IMR-90 (cell line): ENCODE measurements around the gene KCNQ5. TPM values are rescaled to one million over a fixed set of nuclear protein-coding genes. Genes with fewer than 3 reads are reported as not detected.

Experiments
- ATAC-seq: fragments of 200-7000 bp; cut with Tn5 transposase; 2 replicates; pipeline ENCODE4 v1.9.1; 2020; ENCODE audit warnings: low read depth, mild to moderate bottlenecking, moderate library complexity
- BruUV-seq: library from RNA; stranded (reverse); fragments of 400-500 nt; replicated peaks from 2 replicates; lab custom pipeline; 2021; lab: Mats Ljungman, UMichigan
- CTCF ChIA-PET: fragments of 300-600 bp; formaldehyde crosslinking; extraction: SDS; loops from one replicate; lab custom pipeline; 2021; ENCODE audit warnings: antibody characterized with exemption; lab: Yijun Ruan, JAX
- POLR2A ChIA-PET: fragments of 300-600 bp; sonication (Branson Sonifier 250); formaldehyde crosslinking; loops from one replicate; lab custom pipeline; 2022; ENCODE audit warnings: antibody characterized with exemption; ENCODE audit not compliant: unreplicated experiment; lab: Charles Lee
- DNase-seq: peaks from one replicate; pipeline ENCODE4 v3.0.0; 2013
- H2AFZ ChIP-seq: replicated peaks from 2 replicates; pipeline ENCODE3; 2013; ENCODE audit warnings: low read length, mild to moderate bottlenecking; ENCODE audit not compliant: poor library complexity
- H2AK5ac ChIP-seq: 2 replicates; pipeline ENCODE4 v1.6.1; 2013; ENCODE audit warnings: low read depth, low read length, inconsistent platforms
- H2AK9ac ChIP-seq: replicated peaks from 2 replicates; pipeline ENCODE3; 2013; ENCODE audit warnings: mild to moderate bottlenecking, low read depth, low read length, moderate library complexity; ENCODE audit not compliant: poor library complexity
- H2BK120ac ChIP-seq: 2 replicates; pipeline ENCODE4 v1.6.1; 2013; ENCODE audit warnings: low read depth, low read length, inconsistent platforms
- H2BK15ac ChIP-seq: 3 replicates; pipeline ENCODE4 v1.6.1; 2013; ENCODE audit warnings: low read depth, low read length, inconsistent platforms
- H2BK20ac ChIP-seq: 2 replicates; pipeline ENCODE4 v1.6.1; 2013; ENCODE audit warnings: low read depth, mild to moderate bottlenecking, inconsistent platforms, low read length, moderate library complexity
- H2BK5ac ChIP-seq: 2 replicates; pipeline ENCODE4 v1.6.1; 2013; ENCODE audit warnings: mild to moderate bottlenecking, low read depth, low read length, inconsistent platforms; ENCODE audit not compliant: poor library complexity, severe bottlenecking
- H3K14ac ChIP-seq: replicated peaks from 2 replicates; pipeline ENCODE4 v1.6.1; 2013; ENCODE audit warnings: low read depth, low read length, inconsistent platforms
- H3K18ac ChIP-seq: 2 replicates; pipeline ENCODE4 v1.6.1; 2013; ENCODE audit warnings: low read depth, low read length, control low read depth
- H3K23ac ChIP-seq: 2 replicates; pipeline ENCODE4 v1.6.1; 2013; ENCODE audit warnings: low read depth, low read length, inconsistent platforms
- H3K27ac ChIP-seq: 2 replicates; pipeline ENCODE4 v1.5.1; 2013; ENCODE audit warnings: mild to moderate bottlenecking, control low read depth, low read length; ENCODE audit not compliant: insufficient read depth
- H3K27me3 ChIP-seq: 2 replicates; pipeline ENCODE4 v1.6.1; 2013; ENCODE audit warnings: low read length; ENCODE audit not compliant: control insufficient read depth, insufficient read depth
- H3K36me3 ChIP-seq: 2 replicates; pipeline ENCODE4 v1.6.1; 2013; ENCODE audit warnings: low read length, mixed read lengths; ENCODE audit not compliant: control insufficient read depth, insufficient read depth
- H3K4ac ChIP-seq: 2 replicates; pipeline ENCODE4 v1.6.1; 2013; ENCODE audit warnings: low read depth, low read length, inconsistent platforms
- H3K4me1 ChIP-seq: 2 replicates; pipeline ENCODE4 v1.6.1; 2013; ENCODE audit warnings: low read length, mixed read lengths; ENCODE audit not compliant: control insufficient read depth, insufficient read depth
- H3K4me2 ChIP-seq: 2 replicates; pipeline ENCODE4 v1.6.1; 2013; ENCODE audit warnings: low read depth, mild to moderate bottlenecking, control low read depth, low read length, moderate library complexity
- H3K4me3 ChIP-seq: 2 replicates; pipeline ENCODE4 v1.5.1; 2013; ENCODE audit warnings: low read depth, mild to moderate bottlenecking, control low read depth, low read length, moderate library complexity; ENCODE audit not compliant: insufficient read depth
- H3K56ac ChIP-seq: 2 replicates; pipeline ENCODE4 v1.6.1; 2013; ENCODE audit warnings: low read length, inconsistent platforms; ENCODE audit not compliant: insufficient read depth; ENCODE audit errors: extremely low read depth
- H3K79me1 ChIP-seq, 2 experiments: 2 replicates each; pipeline ENCODE4 v1.6.1; 2013; ENCODE audit warnings: low read length in 2 of 2, inconsistent platforms in 1 of 2, low read depth in 1 of 2
- H3K9ac ChIP-seq: 2 replicates; pipeline ENCODE4 v1.6.1; 2013; ENCODE audit warnings: low read depth, low read length, control low read depth
- H3K9me1 ChIP-seq: 2 replicates; pipeline ENCODE4 v1.6.1; 2013; ENCODE audit warnings: low read length, inconsistent platforms; ENCODE audit not compliant: insufficient read depth
- H3K9me3 ChIP-seq: 2 replicates; pipeline ENCODE4 v1.6.1; 2013; ENCODE audit warnings: low read length; ENCODE audit not compliant: control insufficient read depth, insufficient read depth
- H4K20me1 ChIP-seq: 2 replicates; pipeline ENCODE4 v1.6.1; 2013; ENCODE audit warnings: low read length, inconsistent platforms; ENCODE audit not compliant: insufficient read depth
- H4K5ac ChIP-seq: 2 replicates; pipeline ENCODE4 v1.6.1; 2013; ENCODE audit warnings: mild to moderate bottlenecking, low read depth, low read length, control low read depth
- H4K8ac ChIP-seq, 2 experiments: 2 replicates each; pipeline ENCODE4 v1.6.1; 2013; ENCODE audit warnings: low read depth in 2 of 2, low read length in 2 of 2, control low read depth in 1 of 2, inconsistent platforms in 1 of 2
- H4K91ac ChIP-seq: 2 replicates; pipeline ENCODE4 v1.6.1; 2013; ENCODE audit warnings: low read depth, low read length, inconsistent platforms; ENCODE audit not compliant: insufficient read depth
- FOS ChIP-seq: fragments of 150-350 bp; IDR thresholded peaks from 2 replicates; pipeline ENCODE4 v1.6.1; 2016; ENCODE audit warnings: low read depth, low read length
- RFX5 ChIP-seq: IDR thresholded peaks from 2 replicates; pipeline ENCODE4 v1.8.0; 2012; ENCODE audit warnings: low read depth, mild to moderate bottlenecking, low read length, moderate library complexity
- WGBS, 2 experiments: methylation state at CpG; one replicate each; pipeline versions ENCODE4 v1.1.5 to v1.1.7; 2013; ENCODE audit warnings: missing lambda C conversion rate in 2 of 2; ENCODE audit not compliant: insufficient read length in 1 of 2; ENCODE audit errors: extremely low coverage in 2 of 2; 5-methylcytosine and 5-hydroxymethylcytosine counted together
- dilution Hi-C: fragments of 300-500 bp; cut with HindIII; formaldehyde crosslinking; loops from one replicate; pipeline ENCODE4 v1.14.3; 2018; ENCODE audit warnings: low sequenced_read_pairs; ENCODE audit not compliant: unreplicated experiment
- in situ Hi-C: fragments of 300-500 bp; cut with MboI; formaldehyde crosslinking; loops from 3 replicates; pipeline ENCODE4 v1.14.3; 2019; ENCODE audit warnings: low sequenced_read_pairs, inconsistent platforms, mixed read lengths
- intact Hi-C: fragments of 100-400 bp; cut with micrococcal nuclease; formaldehyde crosslinking; loops from 2 replicates; pipeline ENCODE4 v1.10.0; 2022
- polyA plus RNA-seq, 3 experiments: library from polyadenylated mRNA; depleted of rRNA; stranded (reverse); fragments of >200 nt; gene quantifications; 2 replicates each; pipeline ENCODE4 v1.2.3, GENCODE V29; 2012; ENCODE audit warnings: low replicate concordance in 1 of 3
- total RNA-seq: library from RNA; depleted of rRNA; stranded (reverse); fragments of >200 nt; gene quantifications from 2 replicates; pipeline ENCODE4 v1.2.3, GENCODE V29; 2012

Gene KCNQ5
- total and polyA plus RNA-seq, 2 of the 4 experiments (the other 2 are of a cell fraction): 0.75 to 1.3 TPM

GRCh38 chr6:72956272-72956671, 334.4 kb downstream of the KCNQ5 start:
- no peak for TF ChIP-seq RFX5
- no peak for TF ChIP-seq FOS
- Histone ChIP-seq H3K56ac (no peak overlapping the region), H3K9me3 (no peaks in the 10 kb centered on the region), H3K4ac (no peak overlapping the region), H3K27ac (no peak overlapping the region), H3K4me2 (no peak overlapping the region), H3K4me1 (peaks cover 10% of the 10 kb centered on the region), H2BK5ac (no peak overlapping the region), H3K14ac (no peak overlapping the region), H2AFZ (no peak overlapping the region), H2BK20ac (no peak overlapping the region), H3K23ac (no peak overlapping the region), H4K5ac (no peak overlapping the region), H2AK9ac (no peak overlapping the region), H3K18ac (no peak overlapping the region), H2BK15ac (no peak overlapping the region), H3K9me1 (0 out of 2 replicates have a peak, but pooled peaks cover 3% of the 10 kb centered on the region), H2BK120ac (no peak overlapping the region), H4K91ac (no peak overlapping the region), H2AK5ac (no peak overlapping the region), H3K4me3 (no peak overlapping the region), H3K9ac (no peak overlapping the region), H3K27me3 (no peaks in the 10 kb centered on the region), H3K36me3 (no peaks in the 10 kb centered on the region), H4K20me1 (no peaks in the 10 kb centered on the region), H3K79me1 (no peaks in the 10 kb centered on the region), H4K8ac (no peak overlapping the region)
- DNase-seq (no peak), ATAC-seq (no peak)
- dilution Hi-C loops: no loop called here
- intact Hi-C loops: no loop called here
- POLR2A ChIA-PET: no interaction called here
- CTCF ChIA-PET: no interaction called here
- no CpG with 5 or more reads among the region's 1 CpG for WGBS, 2 experiments
- BruUV-seq: no TSS peak
- in situ Hi-C loops: no loop called here
